Prostate gland (tissue), 2 donors: Measurements from ENCODE around the gene PDSS1. TPM values are rescaled to one million over a fixed set of nuclear protein-coding genes. Genes with fewer than 3 reads are reported as not detected.

Experiments used
- DNase-seq: peaks from one replicate; pipeline ENCODE4 v3.0.0-alpha.2; 2019; ENCODE audit warnings: low spot score
- H3K27ac ChIP-seq, 2 donors: fragments of 200-600 bp; sonication (generic); 2 replicates each; pipeline ENCODE4 v1.5.1; 2017 to 2019
- H3K27me3 ChIP-seq: fragments of 200-600 bp; sonication (generic); replicated peaks from 2 replicates; pipeline ENCODE4 v1.5.1; 2019; ENCODE audit not compliant: insufficient read depth
- H3K36me3 ChIP-seq, 2 donors: fragments of 200-600 bp; sonication (generic); 1 replicate in 1 of 2; 2 replicates in 1 of 2; pipeline versions ENCODE4 v1.5.1 to v1.8.1; 2017 to 2019
- H3K4me1 ChIP-seq: fragments of 200-600 bp; sonication (generic); replicated peaks from 2 replicates; pipeline ENCODE4 v1.5.1; 2019
- H3K4me3 ChIP-seq, 2 donors: fragments of 200-600 bp; sonication (generic); 2 replicates each; pipeline ENCODE4 v1.5.1; 2017 to 2019
- H3K9me3 ChIP-seq: fragments of 200-600 bp; sonication (generic); 2 replicates; pipeline ENCODE4 v1.5.1; 2017
- CTCF ChIP-seq, 4 experiments: fragments of 200-600 bp in 2 of 4; fragments of 450-650 bp in 2 of 4; sonication (generic) in 2 of 4; IDR thresholded peaks; 1 replicate in 3 of 4; 2 replicates in 1 of 4; pipeline ENCODE4 v1.5.1; 2016 to 2019; ENCODE audit warnings: antibody characterized with exemption in 4 of 4, mild to moderate bottlenecking in 2 of 4, moderate library complexity in 2 of 4
- POLR2A ChIP-seq: fragments of 450-650 bp; IDR thresholded peaks from one replicate; pipeline ENCODE4 v1.6.1; 2016; ENCODE audit warnings: antibody characterized with exemption, mild to moderate bottlenecking
- POLR2AphosphoS5 ChIP-seq: sonication (generic); formaldehyde crosslinking; IDR thresholded peaks from one replicate; pipeline ENCODE4 v1.6.1; 2017; ENCODE audit warnings: antibody characterized with exemption
- WGBS: methylation state at CpG from one replicate; pipeline ENCODE4 v1.1.5; 2018; 5-methylcytosine and 5-hydroxymethylcytosine counted together
- intact Hi-C: fragments of 100-400 bp; cut with DNase I; formaldehyde crosslinking; loops from one replicate; pipeline ENCODE4 v1.14.2; 2022
- total RNA-seq, 2 donors: library from RNA; depleted of rRNA; stranded (reverse); fragments of >200 nt; gene quantifications; one replicate each; pipeline ENCODE4 v1.1.0, GENCODE V29; 2016

PDSS1 gene
- total RNA-seq, 2 donors from 2014 or later = 2.8 to 6.8 TPM

GRCh38 chr10:26714415-26715136, 17.1 kb downstream of the PDSS1 start:
- Histone ChIP-seq H3K36me3 (no peaks in the 10 kb centered on the region), H3K4me1 (no peaks in the 10 kb centered on the region), H3K4me3 (no peak overlapping the region), H3K9me3 (no peaks in the 10 kb centered on the region), H3K27me3 (no peaks in the 10 kb centered on the region), H3K27ac (no peak overlapping the region)
- intact Hi-C loops = no loop called here
- TF ChIP-seq POLR2AphosphoS5 (no peak), POLR2A (no peak), CTCF (IDR thresholded peaks at IDR 0.05) (no peak)
- DNase-seq = no peak
- 88% methylated on average over 1 of the region's 1 CpG for WGBS

GRCh38 chr10:26715137-26715487, 17.6 kb downstream of the PDSS1 start:
- intact Hi-C loops = no loop called here
- no peak overlapping the region for H3K27ac ChIP-seq
- no peaks in the 10 kb centered on the region for H3K4me1 ChIP-seq
- WGBS = 59% methylated on average over 2 of the region's 2 CpGs
- TF ChIP-seq CTCF (IDR thresholded peaks at IDR 0.05) (no peak), POLR2AphosphoS5 (no peak), POLR2A (no peak)
- H3K36me3 ChIP-seq = no peaks in the 10 kb centered on the region
- no peaks in the 10 kb centered on the region for H3K27me3 ChIP-seq
- DNase-seq = no peak
- H3K9me3 ChIP-seq = no peaks in the 10 kb centered on the region
- H3K4me3 ChIP-seq = no peak overlapping the region

GRCh38 chr10:26717476-26717875, 20.0 kb downstream of the PDSS1 start:
- no peak for DNase-seq
- no peak overlapping the region for H3K4me3 ChIP-seq
- H3K27ac ChIP-seq = no peak overlapping the region
- H3K27me3 ChIP-seq = no peaks in the 10 kb centered on the region
- H3K4me1 ChIP-seq = no peaks in the 10 kb centered on the region
- TF ChIP-seq POLR2AphosphoS5 = no peak
- H3K9me3 ChIP-seq = no peaks in the 10 kb centered on the region
- intact Hi-C loops = no loop called here
- H3K36me3 ChIP-seq = no peaks in the 10 kb centered on the region
- 87% methylated on average over 7 of the region's 7 CpGs for WGBS

- Histone ChIP-seq H3K36me3 (no peaks in the 10 kb centered on the region), H3K4me1 (no peaks in the 10 kb centered on the region), H3K27me3 (no peaks in the 10 kb centered on the region), H3K9me3 (no peaks in the 10 kb centered on the region), H3K27ac (no peak overlapping the region), H3K4me3 (no peak overlapping the region)
- WGBS = 93% methylated on average over 7 of the region's 7 CpGs
- no peak for DNase-seq
- no peak for TF ChIP-seq POLR2AphosphoS5
- TF ChIP-seq POLR2A = no peak
- no peak for TF ChIP-seq CTCF (IDR thresholded peaks at IDR 0.05)
- intact Hi-C loops = no loop called here
Observed at GRCh38 chr10:26721561-26721960, 24.1 kb downstream of the PDSS1 start.

- H3K9me3 ChIP-seq = no peaks in the 10 kb centered on the region
- H3K36me3 ChIP-seq = no peaks in the 10 kb centered on the region
- 94% methylated on average over 4 of the region's 4 CpGs for WGBS
- DNase-seq = no peak
- intact Hi-C loops = no loop called here
- no peak overlapping the region for H3K27ac ChIP-seq
- no peak overlapping the region for H3K4me3 ChIP-seq
- no peaks in the 10 kb centered on the region for H3K4me1 ChIP-seq
- H3K27me3 ChIP-seq = no peaks in the 10 kb centered on the region
- no peak for TF ChIP-seq POLR2A
- TF ChIP-seq POLR2AphosphoS5 = no peak
Observed at GRCh38 chr10:26723016-26723415, 25.5 kb downstream of the PDSS1 start.
